ENCODE data around the gene STK32B.

DNA sequence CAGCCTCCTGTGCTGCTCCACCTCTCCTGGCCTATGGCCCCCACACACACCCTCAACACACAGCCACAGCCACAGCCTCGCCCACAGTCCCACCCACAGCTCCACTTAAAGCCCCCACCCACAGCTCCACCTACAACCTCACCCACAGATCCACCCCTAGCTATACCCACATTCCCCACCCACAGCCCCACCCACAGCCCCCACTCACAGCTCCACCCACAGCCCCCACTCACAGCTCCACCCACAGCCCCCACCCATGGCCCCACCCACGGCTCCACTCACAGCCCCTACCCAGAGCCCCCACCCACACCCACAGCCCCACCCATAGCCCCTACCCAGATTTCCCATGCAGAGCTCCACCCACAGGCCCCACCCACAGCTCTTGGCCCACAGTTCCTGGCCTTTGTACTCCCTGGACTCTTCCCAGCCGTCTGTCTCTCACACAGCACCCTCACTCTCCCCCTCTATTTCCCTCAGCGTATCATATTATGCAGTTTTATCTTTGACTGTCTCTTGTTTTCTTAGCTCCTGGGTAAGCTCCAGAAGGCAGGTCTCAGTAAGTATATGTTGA lies 334.5 kb downstream of the STK32B start:
- TF ChIP-seq, protein P1, sequence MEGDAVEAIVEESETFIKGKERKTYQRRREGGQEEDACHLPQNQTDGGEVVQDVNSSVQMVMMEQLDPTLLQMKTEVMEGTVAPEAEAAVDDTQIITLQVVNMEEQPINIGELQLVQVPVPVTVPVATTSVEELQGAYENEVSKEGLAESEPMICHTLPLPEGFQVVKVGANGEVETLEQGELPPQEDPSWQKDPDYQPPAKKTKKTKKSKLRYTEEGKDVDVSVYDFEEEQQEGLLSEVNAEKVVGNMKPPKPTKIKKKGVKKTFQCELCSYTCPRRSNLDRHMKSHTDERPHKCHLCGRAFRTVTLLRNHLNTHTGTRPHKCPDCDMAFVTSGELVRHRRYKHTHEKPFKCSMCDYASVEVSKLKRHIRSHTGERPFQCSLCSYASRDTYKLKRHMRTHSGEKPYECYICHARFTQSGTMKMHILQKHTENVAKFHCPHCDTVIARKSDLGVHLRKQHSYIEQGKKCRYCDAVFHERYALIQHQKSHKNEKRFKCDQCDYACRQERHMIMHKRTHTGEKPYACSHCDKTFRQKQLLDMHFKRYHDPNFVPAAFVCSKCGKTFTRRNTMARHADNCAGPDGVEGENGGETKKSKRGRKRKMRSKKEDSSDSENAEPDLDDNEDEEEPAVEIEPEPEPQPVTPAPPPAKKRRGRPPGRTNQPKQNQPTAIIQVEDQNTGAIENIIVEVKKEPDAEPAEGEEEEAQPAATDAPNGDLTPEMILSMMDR (IDR thresholded peaks at IDR 0.05), result no peak
- no peak for TF ChIP-seq POLR2A (IDR thresholded peaks at IDR 0.05)
